ENCODE data around the gene RNASE8.

GRCh38 chr14:21026988-21027315, 30.7 kb upstream of the RNASE8 start:
- TF ChIP-seq, protein P1, sequence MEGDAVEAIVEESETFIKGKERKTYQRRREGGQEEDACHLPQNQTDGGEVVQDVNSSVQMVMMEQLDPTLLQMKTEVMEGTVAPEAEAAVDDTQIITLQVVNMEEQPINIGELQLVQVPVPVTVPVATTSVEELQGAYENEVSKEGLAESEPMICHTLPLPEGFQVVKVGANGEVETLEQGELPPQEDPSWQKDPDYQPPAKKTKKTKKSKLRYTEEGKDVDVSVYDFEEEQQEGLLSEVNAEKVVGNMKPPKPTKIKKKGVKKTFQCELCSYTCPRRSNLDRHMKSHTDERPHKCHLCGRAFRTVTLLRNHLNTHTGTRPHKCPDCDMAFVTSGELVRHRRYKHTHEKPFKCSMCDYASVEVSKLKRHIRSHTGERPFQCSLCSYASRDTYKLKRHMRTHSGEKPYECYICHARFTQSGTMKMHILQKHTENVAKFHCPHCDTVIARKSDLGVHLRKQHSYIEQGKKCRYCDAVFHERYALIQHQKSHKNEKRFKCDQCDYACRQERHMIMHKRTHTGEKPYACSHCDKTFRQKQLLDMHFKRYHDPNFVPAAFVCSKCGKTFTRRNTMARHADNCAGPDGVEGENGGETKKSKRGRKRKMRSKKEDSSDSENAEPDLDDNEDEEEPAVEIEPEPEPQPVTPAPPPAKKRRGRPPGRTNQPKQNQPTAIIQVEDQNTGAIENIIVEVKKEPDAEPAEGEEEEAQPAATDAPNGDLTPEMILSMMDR (IDR thresholded peaks at IDR 0.05): no peak
- TF ChIP-seq POLR2AphosphoS5 (IDR thresholded peaks at IDR 0.05): no peak

Data from stomach (tissue), 4 donors.